ENCODE results near the gene SLC46A1. TPM values are rescaled to one million over a fixed set of nuclear protein-coding genes. Genes with fewer than 3 reads are reported as not detected.

SLC46A1 gene
- total and polyA plus RNA-seq, 2 of the 13 experiments (the other 11 are each of a cell fraction or from before 2014, with no cell fraction given): 19.6 to 22.6 TPM

- TF ChIP-seq ZC3H13 (CRISPR knock-in tag; IDR thresholded peaks at IDR 0.05) (0 out of 2 replicates have a peak, but pooled peaks have one; percentile 58), ZBTB44 (CRISPR knock-in tag; IDR thresholded peaks at IDR 0.05) (no peak), USF2 (IDR thresholded peaks at IDR 0.05; ENCODE audit: low read depth, low read length) (no peak), USF2 (CRISPR knock-in tag; IDR thresholded peaks at IDR 0.05; ENCODE audit: borderline replicate concordance) (no peak), RARA (CRISPR knock-in tag; IDR thresholded peaks at IDR 0.05) (peak; percentile 67), CCAR2 (optimal IDR thresholded peaks at IDR 0.05; ENCODE audit: low read depth, low read length) (no peak), HDAC2 (CRISPR knock-in tag; IDR thresholded peaks at IDR 0.05) (peak; percentile 57), ZNF609 (CRISPR knock-in tag; IDR thresholded peaks at IDR 0.05; ENCODE audit: borderline replicate concordance) (0 out of 2 replicates have a peak, but pooled peaks have one; percentile 4), NONO (IDR thresholded peaks at IDR 0.05) (no peak), NONO (CRISPR knock-in tag; conservative IDR thresholded peaks at IDR 0.05) (0 out of 2 replicates have a peak, but pooled peaks have one; percentile 44), ZSCAN30 (CRISPR knock-in tag; IDR thresholded peaks at IDR 0.05) (no peak), POLR2A (IDR thresholded peaks at IDR 0.05; ENCODE audit: insufficient read depth in 1 of 2, low read depth in 2 of 2, low read length in 2 of 2) (no peak), IRF1 (CRISPR knock-in tag; IDR thresholded peaks at IDR 0.05; ENCODE audit: low read depth) (no peak), ZHX1 (CRISPR knock-in tag; IDR thresholded peaks at IDR 0.05; ENCODE audit: low read depth) (no peak), ATF5 (CRISPR knock-in tag; IDR thresholded peaks at IDR 0.05; ENCODE audit: low read depth) (no peak), ZNF891 (CRISPR knock-in tag; IDR thresholded peaks at IDR 0.05) (no peak)
Measured at GRCh38 chr17:28346746-28347246, 59.2 kb downstream of the SLC46A1 start (continued).
